Duodenal mucosa (tissue), 2 donors: Measurements from ENCODE around the gene ZNF14.
"Not testable (repeated sequence)": the region's sequence is repeated elsewhere in the genome, so short reads cannot be mapped to it uniquely, and the experiment has no call there.

Experiments used
- H3K27ac ChIP-seq: one replicate; pipeline ENCODE4 v1.7.0; 2013; ENCODE audit warnings: low read depth, low read length
- H3K27me3 ChIP-seq, 2 donors: one replicate each; pipeline ENCODE4 v1.7.0; 2013; ENCODE audit warnings: low read length in 2 of 2, control low read depth in 1 of 2; ENCODE audit not compliant: insufficient read depth in 2 of 2, control insufficient read depth in 1 of 2
- H3K36me3 ChIP-seq, 2 donors: one replicate each; pipeline ENCODE4 v1.7.0; 2013; ENCODE audit warnings: low read length in 2 of 2, control low read depth in 1 of 2; ENCODE audit not compliant: insufficient read depth in 2 of 2, control insufficient read depth in 1 of 2
- H3K4me1 ChIP-seq, 2 donors: one replicate each; pipeline ENCODE4 v1.7.0; 2013; ENCODE audit warnings: low read length in 2 of 2, control low read depth in 1 of 2; ENCODE audit not compliant: insufficient read depth in 2 of 2, control insufficient read depth in 1 of 2
- H3K4me3 ChIP-seq, 2 donors: one replicate each; pipeline ENCODE4 v1.7.0; 2013; ENCODE audit warnings: low read length in 2 of 2, low read depth in 1 of 2
- H3K9ac ChIP-seq, 2 donors: one replicate each; pipeline ENCODE4 v1.7.0; 2013; ENCODE audit warnings: low read length in 2 of 2, low read depth in 1 of 2
- H3K9me3 ChIP-seq, 2 donors: one replicate each; pipeline ENCODE4 v1.7.0; 2013; ENCODE audit warnings: low read length in 2 of 2, control low read depth in 1 of 2; ENCODE audit not compliant: control insufficient read depth in 1 of 2

ZNF14 gene

GRCh38 chr19:19665420-19665948, 67.4 kb downstream of the ZNF14 start:
- H3K9ac ChIP-seq, H3K4me3 ChIP-seq, H3K27ac ChIP-seq, H3K36me3 ChIP-seq, H3K9me3 ChIP-seq, H3K27me3 ChIP-seq: not testable (repeated sequence)
- H3K4me1 ChIP-seq = peaks cover 22 to 31% of the 10 kb centered on the region in 2 donors

DNA sequence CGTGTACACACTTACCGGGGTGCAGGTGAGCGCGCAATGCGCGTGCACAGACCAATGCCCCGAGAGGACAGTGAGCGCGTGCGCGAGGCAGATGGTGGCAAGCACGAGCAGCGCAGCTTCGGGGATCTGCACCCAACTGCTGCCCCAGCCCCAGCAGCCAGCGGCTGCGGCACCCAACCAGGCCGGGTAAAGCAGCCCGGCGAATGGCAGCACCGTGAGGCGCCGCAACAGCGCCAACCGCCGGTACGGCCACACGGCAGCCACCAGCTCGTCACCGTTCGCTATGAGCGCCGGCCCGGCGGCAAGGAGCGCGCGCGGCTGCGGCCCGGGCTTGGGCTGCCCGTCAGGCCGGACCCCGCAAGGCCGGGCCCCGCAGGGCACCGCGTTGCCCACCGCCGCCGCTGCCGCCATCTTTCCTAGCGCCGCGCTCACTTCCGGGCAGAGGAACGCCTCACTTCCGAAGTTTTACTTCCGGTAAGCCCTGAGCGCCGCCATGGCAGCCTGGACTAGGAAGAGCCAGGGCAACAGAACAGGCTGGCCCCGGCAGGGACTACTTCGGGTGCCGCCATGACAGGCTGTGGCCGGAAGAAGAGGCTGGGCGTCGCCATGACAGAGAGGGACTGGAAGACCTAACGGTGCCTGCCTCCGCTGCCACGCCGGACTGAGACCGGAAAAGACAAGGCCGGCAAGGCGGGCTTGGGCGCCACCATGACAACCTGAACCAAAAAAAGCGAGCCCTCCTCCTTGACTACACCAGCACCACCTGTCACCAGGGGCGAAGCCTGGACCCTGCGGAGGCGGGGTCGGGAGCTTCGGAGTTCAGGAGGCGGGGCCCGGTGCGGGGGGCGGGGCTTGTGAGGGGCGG, 69.4 kb downstream of the ZNF14 start, which contains the start of gene ATP13A1:
Gene ATP13A1 (minus strand): TSS at position 421 of the 865 bp plus-strand sequence. CDS start 10 bp downstream, at position 411.
- peaks cover 17 to 24% of the 10 kb centered on the region in 2 donors for H3K4me1 ChIP-seq
- H3K9me3 ChIP-seq = no peaks in the 10 kb centered on the region
- peak within 1 kb of the TSS; percentile 79 to 92 for H3K4me3 ChIP-seq
- peak within 1 kb of the TSS; percentile 93 for H3K27ac ChIP-seq
- H3K27me3 ChIP-seq = no peaks in the 10 kb centered on the region
- H3K9ac ChIP-seq = peak within 1 kb of the TSS; percentile 78 to 84
- peaks cover 7 to 15% of the 10 kb centered on the region in 2 donors for H3K36me3 ChIP-seq

GRCh38 chr19:19662871-19663255, 70.0 kb downstream of the ZNF14 start:
- peak overlapping the region; percentile 79 to 92 for H3K4me3 ChIP-seq
- no peaks in the 10 kb centered on the region for H3K9me3 ChIP-seq
- peak overlapping the region; percentile 75 to 78 for H3K9ac ChIP-seq
- peaks cover 10 to 21% of the 10 kb centered on the region in 2 donors for H3K36me3 ChIP-seq
- no peaks in the 10 kb centered on the region for H3K27me3 ChIP-seq
- H3K27ac ChIP-seq = peak overlapping the region; percentile 93
- peaks cover 17 to 24% of the 10 kb centered on the region in 2 donors for H3K4me1 ChIP-seq

- Histone ChIP-seq H3K9me3 (no peaks in the 10 kb centered on the region), H3K4me3 (peak overlapping the region; percentile 79 to 92), H3K27me3 (no peaks in the 10 kb centered on the region), H3K4me1 (peaks cover 17 to 24% of the 10 kb centered on the region in 2 donors), H3K9ac (peak overlapping the region; percentile 75 to 78), H3K27ac (no peak overlapping the region), H3K36me3 (peaks cover 10 to 26% of the 10 kb centered on the region in 2 donors)
These were observed 70.6 kb downstream of the ZNF14 start for GRCh38 chr19:19662344-19662743.

DNA sequence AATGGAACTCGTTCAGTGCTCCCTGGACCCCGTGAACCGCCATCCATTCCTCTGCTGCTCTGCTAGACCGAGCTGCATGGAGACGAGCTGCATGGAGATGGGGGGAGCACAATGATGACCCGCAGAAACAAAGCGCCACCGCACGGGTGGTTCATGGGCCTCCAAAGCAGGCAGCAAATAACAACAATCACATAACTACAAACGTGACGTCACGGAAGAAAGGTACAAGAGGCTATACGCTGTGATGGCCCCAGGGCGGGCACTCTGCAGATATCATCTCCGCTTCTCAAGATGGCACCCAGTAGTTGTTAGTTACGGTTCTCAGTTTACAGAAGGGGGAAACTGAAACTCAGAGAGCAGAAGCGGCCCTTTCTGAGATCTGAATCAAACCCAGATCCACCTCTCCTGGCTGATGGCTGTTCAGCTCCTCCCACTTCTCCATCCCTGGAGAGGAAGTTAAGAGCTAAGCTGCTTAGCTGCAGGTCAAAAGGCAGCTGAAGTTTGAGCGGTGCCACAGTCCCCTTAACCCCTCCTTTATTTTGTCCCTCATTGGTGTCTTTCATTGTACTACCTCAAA, 71.1 kb downstream of the ZNF14 start:
- Histone ChIP-seq H3K4me1 (peaks cover 17 to 24% of the 10 kb centered on the region in 2 donors), H3K27ac (peak overlapping the region; percentile 39), H3K4me3 (peak overlapping the region; percentile 79 to 92), H3K36me3 (peaks cover 15 to 32% of the 10 kb centered on the region in 2 donors), H3K27me3 (no peaks in the 10 kb centered on the region), H3K9ac (peak overlapping the region in 1 of 2 donors; percentile 36), H3K9me3 (no peaks in the 10 kb centered on the region)

GRCh38 chr19:19661141-19661674, 71.7 kb downstream of the ZNF14 start:
- no peaks in the 10 kb centered on the region for H3K9me3 ChIP-seq
- H3K36me3 ChIP-seq = peaks cover 19 to 38% of the 10 kb centered on the region in 2 donors
- H3K4me1 ChIP-seq = peaks cover 17 to 24% of the 10 kb centered on the region in 2 donors
- peak overlapping the region; percentile 39 for H3K27ac ChIP-seq
- H3K9ac ChIP-seq = peak overlapping the region in 1 of 2 donors; percentile 36
- no peaks in the 10 kb centered on the region for H3K27me3 ChIP-seq
- peak overlapping the region; percentile 15 to 92 for H3K4me3 ChIP-seq
